SK-N-MC (cell line): ENCODE measurements around the gene SNPH.
A peak's percentile ranks its signal among the peaks of the same experiment; 100 is the strongest.

Experiments used
- DNase-seq: peaks from one replicate; pipeline ENCODE4 v3.0.0-alpha.2; 2011; ENCODE audit warnings: low read depth, low spot score
- H3K27ac ChIP-seq: fragments of 200-600 bp; sonication (generic); 2 replicates; pipeline ENCODE4 v1.5.1; 2016; ENCODE audit warnings: mixed run types
- H3K36me3 ChIP-seq: fragments of 200-600 bp; sonication (generic); 2 replicates; pipeline ENCODE4 v1.6.1; 2017; ENCODE audit warnings: antibody characterized with exemption, low read length, mixed read lengths; ENCODE audit not compliant: insufficient read depth
- H3K4me3 ChIP-seq: fragments of 200-600 bp; sonication (generic); 2 replicates; pipeline ENCODE4 v1.5.1; 2016
- H3K9ac ChIP-seq: fragments of 200-600 bp; sonication (generic); 2 replicates; pipeline ENCODE4 v1.8.0; 2017; ENCODE audit warnings: mixed run types, mixed read lengths; ENCODE audit not compliant: insufficient read length
- H3K9me3 ChIP-seq: fragments of 200-600 bp; sonication (generic); 2 replicates; pipeline ENCODE4 v1.6.1; 2017; ENCODE audit warnings: low read depth, mild to moderate bottlenecking, antibody characterized with exemption, low read length, moderate library complexity, mixed read lengths
- EZH2 ChIP-seq: fragments of 200-600 bp; sonication (generic); IDR thresholded peaks from one replicate; pipeline ENCODE4 v1.6.1; 2017; ENCODE audit warnings: antibody characterized with exemption
- FOXP2 ChIP-seq: optimal IDR thresholded peaks from 2 replicates; pipeline ENCODE3; 2011; ENCODE audit warnings: mild to moderate bottlenecking, moderate library complexity; ENCODE audit not compliant: insufficient read depth; ENCODE audit errors: extremely low read length, control extremely low read depth
- POLR2AphosphoS5 ChIP-seq: IDR thresholded peaks from 2 replicates; pipeline ENCODE4 v1.6.1; 2012; ENCODE audit warnings: mild to moderate bottlenecking, low read depth, low read length, borderline replicate concordance

SNPH gene

DNA sequence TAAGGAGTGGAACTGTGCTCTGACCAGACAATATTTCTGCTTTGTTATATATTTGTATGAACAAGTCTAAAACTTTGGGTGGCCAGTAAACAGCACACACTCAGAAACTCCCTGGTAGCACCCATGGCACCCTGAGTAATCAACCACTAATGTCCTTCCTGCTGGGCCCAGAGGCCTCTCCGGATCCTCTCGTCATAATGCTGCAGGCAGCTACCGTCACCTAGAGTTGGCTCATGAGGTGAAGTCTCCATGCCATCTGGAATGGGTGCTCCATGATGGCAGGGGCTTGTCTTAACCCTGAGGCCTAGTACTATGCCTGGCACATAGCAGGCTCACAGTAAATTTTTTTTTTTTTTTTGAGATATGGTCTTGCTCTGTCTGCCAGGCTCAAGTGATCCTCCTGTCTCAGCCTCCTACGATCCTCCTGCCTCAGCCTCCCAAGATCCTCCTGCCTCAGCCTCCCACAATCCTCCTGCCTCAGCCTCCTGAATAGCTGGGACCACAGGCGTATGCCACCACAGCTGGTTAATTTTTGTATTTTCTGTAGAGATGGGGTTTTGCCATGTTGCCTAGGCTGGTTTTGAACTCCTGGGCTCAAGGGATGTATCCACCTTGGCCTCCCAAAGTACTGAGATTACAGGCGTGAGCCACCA, 65.8 kb downstream of the SNPH start:
- no peak overlapping the region for H3K9ac ChIP-seq

DNA sequence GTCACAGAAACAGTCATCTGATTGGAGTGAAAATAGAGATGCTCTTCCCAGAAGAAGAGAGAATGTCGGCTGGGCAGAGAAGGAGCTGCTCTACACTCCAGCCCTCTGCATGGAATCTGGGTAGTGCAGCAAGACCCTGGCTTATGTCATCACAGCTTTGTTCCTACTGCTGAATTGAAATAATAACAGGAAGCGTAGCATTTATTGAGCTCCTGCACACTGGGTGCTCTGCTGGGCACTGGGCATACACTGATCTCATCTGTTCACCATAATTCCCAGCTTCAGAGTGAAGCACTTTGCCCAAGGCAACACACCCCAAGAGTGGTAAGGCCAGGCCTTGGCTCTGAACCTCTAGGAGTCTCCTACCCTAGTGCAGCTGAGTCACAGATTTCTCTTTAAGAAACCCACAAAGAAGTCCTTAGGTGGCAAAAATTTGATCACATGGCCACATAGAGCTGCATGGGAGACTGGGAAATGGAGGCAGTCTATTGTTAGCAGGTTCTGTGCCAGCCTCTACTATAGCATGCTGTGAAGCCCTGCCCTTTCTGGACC, 66.7 kb downstream of the SNPH start:
- no peak for DNase-seq
- Histone ChIP-seq H3K9ac (no peak overlapping the region), H3K4me3 (no peak overlapping the region), H3K9me3 (no peaks in the 10 kb centered on the region), H3K36me3 (peaks cover 5% of the 10 kb centered on the region; the same call in 1 of the 2 replicates), H3K27ac (0 out of 2 replicates have a peak overlapping the region, but pooled peaks have one; percentile 33)
- TF ChIP-seq FOXP2: no peak
- no peak for TF ChIP-seq POLR2AphosphoS5
- TF ChIP-seq EZH2: no peak

More for the DNA sequence above, 65.8 kb downstream of the SNPH start:
- TF ChIP-seq FOXP2 (no peak), EZH2 (no peak), POLR2AphosphoS5 (no peak)
- H3K4me3 ChIP-seq: no peak overlapping the region
- no peak for DNase-seq
- H3K9me3 ChIP-seq: no peaks in the 10 kb centered on the region
- H3K27ac ChIP-seq: no peak overlapping the region
- peaks cover 5% of the 10 kb centered on the region; the same call in 1 of the 2 replicates for H3K36me3 ChIP-seq

DNA sequence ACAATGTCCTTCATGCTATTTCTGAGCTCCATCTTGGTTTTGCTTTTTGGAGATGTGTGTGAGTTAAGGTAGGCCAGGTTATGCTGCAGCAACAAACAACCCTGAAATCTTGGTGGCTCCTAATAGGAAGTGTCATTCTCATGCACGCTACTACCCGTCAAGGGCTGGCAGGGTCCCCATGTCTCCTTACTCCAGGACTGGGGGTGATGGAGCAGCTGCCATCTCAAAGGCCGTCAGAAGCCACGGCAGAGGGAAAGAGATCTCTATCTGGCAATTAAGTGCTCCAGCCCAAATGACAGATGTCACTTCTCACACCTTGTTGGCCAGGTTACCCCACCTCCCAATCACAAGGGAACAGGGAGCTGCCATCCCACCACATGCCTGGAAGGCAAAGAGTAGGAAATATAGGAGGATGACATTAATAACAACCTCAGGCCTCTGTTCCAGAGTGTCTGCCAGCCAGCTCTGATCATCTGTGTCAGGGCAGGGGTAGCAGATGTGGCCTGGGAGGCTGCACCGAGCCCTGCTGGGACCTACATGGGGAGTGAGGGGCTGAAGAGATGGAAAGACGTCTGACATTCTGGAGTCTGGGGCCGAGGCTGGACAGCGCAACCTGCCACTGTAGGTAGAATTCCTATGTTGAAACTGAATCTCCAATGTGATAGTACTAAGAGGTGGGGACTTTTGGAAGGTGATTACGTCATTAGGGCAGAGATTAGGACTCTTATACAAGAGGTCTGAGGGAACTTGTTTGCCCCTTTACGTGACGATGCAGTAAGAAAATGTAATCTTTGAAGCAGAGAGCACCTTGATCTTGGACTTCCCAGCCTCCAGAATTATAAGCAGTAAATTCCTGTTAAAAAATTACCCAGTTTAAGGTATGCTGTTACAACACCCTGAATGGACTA, 67.6 kb downstream of the SNPH start:
- no peak overlapping the region for H3K9ac ChIP-seq
- H3K27ac ChIP-seq: no peak overlapping the region
- no peak overlapping the region for H3K4me3 ChIP-seq
- peaks cover 5% of the 10 kb centered on the region; the same call in 1 of the 2 replicates for H3K36me3 ChIP-seq
- TF ChIP-seq EZH2 (no peak), FOXP2 (no peak), POLR2AphosphoS5 (no peak; the same call in 1 of the 2 replicates)
- no peak for DNase-seq
- no peaks in the 10 kb centered on the region for H3K9me3 ChIP-seq

DNA sequence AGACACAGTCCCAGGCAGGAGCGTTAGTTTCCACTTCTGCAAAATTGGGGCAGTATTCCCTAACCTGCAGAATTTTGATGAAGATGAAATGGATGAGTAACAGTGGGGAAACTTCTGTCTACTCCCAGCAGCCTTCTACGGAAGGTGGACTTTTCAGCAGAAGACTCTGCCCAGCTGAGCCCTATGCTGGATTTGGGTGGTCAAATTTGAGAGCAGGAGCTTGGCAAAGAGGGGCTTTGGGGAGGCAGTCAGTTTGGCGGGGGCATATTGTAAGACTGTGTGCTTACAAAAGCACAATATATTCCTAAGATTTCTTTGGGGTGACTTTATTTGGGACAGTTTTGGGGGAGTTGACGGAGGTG, 68.3 kb downstream of the SNPH start:
- H3K27ac ChIP-seq: no peak overlapping the region
- H3K36me3 ChIP-seq: peaks cover 5% of the 10 kb centered on the region; the same call in 1 of the 2 replicates
- TF ChIP-seq EZH2 (no peak), POLR2AphosphoS5 (no peak)
- DNase-seq: no peak
- no peak overlapping the region for H3K9ac ChIP-seq
- H3K4me3 ChIP-seq: no peak overlapping the region
- no peaks in the 10 kb centered on the region for H3K9me3 ChIP-seq

DNA sequence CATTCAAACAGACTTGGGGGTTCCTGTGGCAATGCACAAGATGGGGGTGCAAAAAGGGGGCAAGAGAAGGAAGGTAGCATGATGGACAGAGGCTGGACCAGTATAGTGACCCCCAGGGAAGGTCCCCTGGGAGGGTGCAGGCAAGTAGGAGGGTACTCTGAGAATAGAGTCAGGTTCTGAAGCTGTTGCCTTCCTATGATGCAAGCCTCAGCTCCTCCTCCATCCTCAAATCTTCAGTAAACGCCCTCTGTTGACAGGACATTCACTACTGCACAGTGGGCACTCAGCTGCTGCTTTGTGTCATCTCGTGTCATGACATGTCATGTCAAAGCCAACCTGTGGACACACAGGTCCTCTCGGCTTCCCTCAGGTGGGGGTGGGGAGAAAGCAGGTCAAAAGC, 68.7 kb downstream of the SNPH start:
- no peaks in the 10 kb centered on the region for H3K9me3 ChIP-seq
- H3K9ac ChIP-seq: no peak overlapping the region
- TF ChIP-seq POLR2AphosphoS5: no peak; the same call in 1 of the 2 replicates
- no peak for TF ChIP-seq FOXP2
- no peak overlapping the region for H3K4me3 ChIP-seq
- no peak for DNase-seq
- H3K27ac ChIP-seq: no peak overlapping the region
- peaks cover 5% of the 10 kb centered on the region; the same call in 1 of the 2 replicates for H3K36me3 ChIP-seq

DNA sequence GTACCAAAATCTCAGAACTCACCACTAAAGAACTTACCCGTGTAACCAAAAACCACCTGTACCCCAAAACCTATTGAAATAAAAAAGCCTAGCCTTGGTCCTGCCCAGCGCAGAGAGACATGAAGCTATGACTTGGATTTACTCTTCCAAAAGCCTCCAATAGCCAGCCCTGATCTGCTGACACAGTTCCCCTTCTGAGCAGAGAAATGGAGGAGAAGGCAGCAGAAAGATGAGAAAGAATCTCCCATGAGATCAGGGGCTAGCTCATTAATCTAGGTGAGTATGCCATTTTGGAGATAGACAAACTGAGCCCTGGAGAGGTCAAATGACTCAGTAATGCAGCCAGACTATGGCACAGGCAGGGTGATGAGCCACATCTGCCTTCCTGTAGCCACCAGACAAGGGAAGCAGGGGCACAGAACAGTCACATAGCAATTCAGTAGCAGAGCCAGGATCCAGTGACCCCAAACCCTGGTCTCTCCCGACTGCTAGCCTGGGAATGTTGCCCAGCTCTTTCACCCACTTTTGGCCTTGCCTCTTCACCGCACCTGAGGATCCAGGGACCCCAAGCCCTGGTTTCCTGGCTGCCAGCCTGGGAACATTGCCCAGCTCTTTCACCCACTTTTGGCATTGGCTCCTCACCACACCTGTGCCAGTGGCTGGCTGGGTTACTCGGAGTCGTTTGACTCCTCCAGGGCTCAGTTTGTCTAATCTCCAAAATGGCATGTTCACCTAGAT, 70.0 kb downstream of the SNPH start:
- TF ChIP-seq EZH2 (no peak), FOXP2 (no peak), POLR2AphosphoS5 (no peak; the same call in 1 of the 2 replicates)
- H3K9me3 ChIP-seq: no peaks in the 10 kb centered on the region
- no peak overlapping the region for H3K27ac ChIP-seq
- H3K4me3 ChIP-seq: no peak overlapping the region
- no peak overlapping the region for H3K9ac ChIP-seq
- no peak for DNase-seq
- peaks cover 5% of the 10 kb centered on the region; the same call in 1 of the 2 replicates for H3K36me3 ChIP-seq

DNA sequence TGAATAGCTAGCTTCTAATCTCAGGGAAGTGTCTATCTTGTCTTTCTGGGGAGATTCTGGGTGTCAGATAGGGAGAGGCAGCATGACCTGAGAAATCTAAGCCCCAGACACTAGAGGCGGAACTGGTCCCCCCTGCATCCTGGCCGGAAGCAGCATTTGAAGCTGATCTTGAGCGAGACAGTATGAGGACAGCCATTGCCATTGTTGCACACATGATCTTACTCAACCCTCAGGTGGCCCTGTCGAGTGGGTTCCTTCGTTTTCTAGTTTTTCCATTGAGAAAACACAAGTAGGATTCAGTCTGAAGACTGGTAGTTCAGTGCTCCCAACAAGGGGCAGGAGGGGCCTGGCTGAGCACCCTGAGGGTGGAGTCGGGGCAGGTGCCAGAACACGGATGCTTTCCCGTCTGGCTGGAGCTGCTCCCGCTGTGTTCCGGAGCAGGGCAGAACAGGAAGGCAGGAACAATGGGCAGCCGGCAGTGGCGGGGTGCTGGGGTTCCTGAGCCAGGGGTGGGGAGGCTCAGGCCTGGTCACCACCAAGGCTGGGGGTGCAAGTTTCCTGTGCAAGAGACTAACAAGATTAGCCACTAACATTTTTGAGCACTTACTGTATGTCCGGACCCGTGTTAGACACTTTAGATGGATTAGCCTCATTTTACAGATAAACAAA, 70.7 kb downstream of the SNPH start:
- no peak overlapping the region for H3K27ac ChIP-seq

More for the DNA sequence above, 70.7 kb downstream of the SNPH start:
- no peaks in the 10 kb centered on the region for H3K9me3 ChIP-seq
- H3K4me3 ChIP-seq: no peak overlapping the region
- no peak overlapping the region for H3K9ac ChIP-seq
- no peak for TF ChIP-seq EZH2
- TF ChIP-seq POLR2AphosphoS5: peak; percentile 27; the same call in 1 of the 2 replicates
- TF ChIP-seq FOXP2: no peak
- DNase-seq: no peak
- peaks cover 5% of the 10 kb centered on the region; the same call in 1 of the 2 replicates for H3K36me3 ChIP-seq
